Kidney epithelial cell (primary cell): ENCODE measurements around the gene IFFO2. TPM values are rescaled to one million over a fixed set of nuclear protein-coding genes. Genes with fewer than 3 reads are reported as not detected.

ENCODE experiments used
- DNase-seq: peaks from one replicate; pipeline ENCODE4 v3.0.0-alpha.2; 2010; ENCODE audit warnings: low read depth
- H3K27me3 ChIP-seq: 2 replicates; pipeline ENCODE4 v1.6.0; 2011; ENCODE audit warnings: low read length; ENCODE audit not compliant: control insufficient read depth, insufficient read depth
- H3K36me3 ChIP-seq: 2 replicates; pipeline ENCODE4 v1.5.1; 2011; ENCODE audit warnings: low read length; ENCODE audit not compliant: control insufficient read depth, insufficient read depth
- H3K4me3 ChIP-seq: 2 replicates; pipeline ENCODE4 v1.5.1; 2011; ENCODE audit warnings: low read depth, mild to moderate bottlenecking, control low read depth, low read length
- total RNA-seq: library from RNA; depleted of rRNA; stranded (reverse); fragments of >200 nt; gene quantifications from 2 replicates; pipeline ENCODE4 v1.2.3, GENCODE V29; 2015
- TF ChIP-seq, protein P1 (sequence below): IDR thresholded peaks from 2 replicates; pipeline ENCODE4 v1.5.1; 2011; ENCODE audit warnings: mild to moderate bottlenecking, moderate library complexity, low read length, control low read depth, inconsistent platforms; ENCODE audit not compliant: insufficient read depth, poor library complexity, severe bottlenecking

Gene IFFO2
- total RNA-seq, 1 donor from 2014 or later: 25.3 TPM

DNA sequence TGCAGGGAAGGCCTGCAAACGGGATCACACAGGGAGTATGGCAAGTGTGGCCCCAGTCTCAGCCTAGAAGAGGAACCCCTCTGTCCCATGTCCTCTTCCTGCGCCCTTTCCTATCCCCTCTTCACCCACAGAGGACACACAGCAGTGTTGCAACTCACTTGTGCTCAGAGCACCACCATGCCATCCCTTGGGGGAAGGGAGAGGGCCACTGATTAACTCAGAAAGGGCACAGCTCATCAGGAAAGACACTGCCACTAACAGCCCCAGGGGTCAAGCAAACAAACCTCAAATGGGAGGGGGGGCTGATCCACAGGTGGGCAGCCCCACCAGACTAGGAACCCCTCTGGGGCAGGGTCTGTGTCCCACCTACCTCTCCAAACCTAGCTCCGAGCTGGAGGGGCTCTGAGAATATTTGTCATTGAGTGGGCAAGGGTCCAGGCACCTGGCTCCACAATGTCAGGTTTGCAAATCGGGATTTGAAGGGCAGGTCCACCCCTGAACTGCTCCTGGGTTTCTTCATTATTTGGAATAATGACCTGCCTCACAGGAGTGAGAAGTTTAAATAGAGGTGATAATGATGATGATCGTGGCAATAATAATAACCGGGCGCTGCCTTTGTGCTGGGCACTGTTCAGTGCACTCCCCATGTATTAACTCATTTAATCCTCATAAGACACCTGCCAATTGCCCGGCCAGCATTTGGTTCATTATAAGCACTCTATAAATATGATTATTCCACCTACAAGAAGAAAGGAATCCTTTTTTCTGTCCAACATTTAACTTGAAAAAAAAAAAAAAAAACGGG is 55.1 kb downstream of the IFFO2 start:
- no peaks in the 10 kb centered on the region for H3K27me3 ChIP-seq
- TF ChIP-seq, protein P1, sequence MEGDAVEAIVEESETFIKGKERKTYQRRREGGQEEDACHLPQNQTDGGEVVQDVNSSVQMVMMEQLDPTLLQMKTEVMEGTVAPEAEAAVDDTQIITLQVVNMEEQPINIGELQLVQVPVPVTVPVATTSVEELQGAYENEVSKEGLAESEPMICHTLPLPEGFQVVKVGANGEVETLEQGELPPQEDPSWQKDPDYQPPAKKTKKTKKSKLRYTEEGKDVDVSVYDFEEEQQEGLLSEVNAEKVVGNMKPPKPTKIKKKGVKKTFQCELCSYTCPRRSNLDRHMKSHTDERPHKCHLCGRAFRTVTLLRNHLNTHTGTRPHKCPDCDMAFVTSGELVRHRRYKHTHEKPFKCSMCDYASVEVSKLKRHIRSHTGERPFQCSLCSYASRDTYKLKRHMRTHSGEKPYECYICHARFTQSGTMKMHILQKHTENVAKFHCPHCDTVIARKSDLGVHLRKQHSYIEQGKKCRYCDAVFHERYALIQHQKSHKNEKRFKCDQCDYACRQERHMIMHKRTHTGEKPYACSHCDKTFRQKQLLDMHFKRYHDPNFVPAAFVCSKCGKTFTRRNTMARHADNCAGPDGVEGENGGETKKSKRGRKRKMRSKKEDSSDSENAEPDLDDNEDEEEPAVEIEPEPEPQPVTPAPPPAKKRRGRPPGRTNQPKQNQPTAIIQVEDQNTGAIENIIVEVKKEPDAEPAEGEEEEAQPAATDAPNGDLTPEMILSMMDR: no peak
- DNase-seq: no peak
- H3K36me3 ChIP-seq: no peaks in the 10 kb centered on the region
- peak overlapping the region; percentile 71 for H3K4me3 ChIP-seq

GRCh38 chr1:18900303-18900841 is 56.1 kb downstream of the IFFO2 start:
- Histone ChIP-seq H3K27me3 (no peaks in the 10 kb centered on the region), H3K36me3 (no peaks in the 10 kb centered on the region), H3K4me3 (no peak overlapping the region)
- TF ChIP-seq, protein P1: no peak
- DNase-seq: no peak

DNA sequence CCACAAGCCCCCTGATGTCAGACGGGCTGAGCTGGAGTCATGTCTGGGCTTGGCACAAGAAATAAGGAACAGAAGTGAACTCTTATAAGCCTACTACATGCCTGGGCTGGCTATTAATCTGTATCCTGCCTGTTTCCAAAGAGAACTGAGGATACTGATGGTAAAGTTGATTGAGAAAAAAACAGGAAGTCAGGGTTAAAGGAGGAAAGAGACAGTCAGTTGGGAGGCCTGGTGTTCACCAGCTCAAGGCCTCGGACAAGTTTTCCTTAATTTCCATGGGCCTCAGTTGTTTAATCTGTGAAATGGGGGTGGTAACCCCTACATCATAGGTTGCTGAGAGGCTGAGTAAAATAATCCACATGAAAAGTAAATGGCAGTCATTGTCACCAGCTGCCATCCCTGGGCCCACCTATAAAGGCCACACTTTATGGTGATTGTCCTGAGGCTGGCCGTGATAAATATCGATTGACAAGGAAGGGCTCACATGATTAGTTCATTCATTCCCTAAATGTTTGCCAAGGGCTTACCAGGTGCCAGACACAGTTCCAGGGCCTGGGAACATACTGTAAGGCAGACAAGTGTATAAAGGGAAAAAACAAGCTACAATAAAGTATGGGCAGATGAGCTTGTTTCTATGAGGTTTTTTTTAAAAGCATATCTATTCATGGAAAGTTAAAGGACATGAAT is 57.0 kb downstream of the IFFO2 start:
- H3K36me3 ChIP-seq: no peaks in the 10 kb centered on the region
- no peak overlapping the region for H3K4me3 ChIP-seq
- TF ChIP-seq, protein P1: no peak
- H3K27me3 ChIP-seq: no peaks in the 10 kb centered on the region
- DNase-seq: no peak

GRCh38 chr1:18898567-18898966 is 57.9 kb downstream of the IFFO2 start:
- TF ChIP-seq, protein P1: no peak
- DNase-seq: no peak
- H3K27me3 ChIP-seq: no peaks in the 10 kb centered on the region
- no peak overlapping the region for H3K4me3 ChIP-seq
- no peaks in the 10 kb centered on the region for H3K36me3 ChIP-seq

- H3K27me3 ChIP-seq: no peaks in the 10 kb centered on the region
- H3K4me3 ChIP-seq: no peak overlapping the region
- no peak for DNase-seq
- H3K36me3 ChIP-seq: no peaks in the 10 kb centered on the region
- TF ChIP-seq, protein P1: no peak
These were observed 61.2 kb downstream of the IFFO2 start for GRCh38 chr1:18895317-18895716.
